ENCODE data around the gene ZEB1.

DNA sequence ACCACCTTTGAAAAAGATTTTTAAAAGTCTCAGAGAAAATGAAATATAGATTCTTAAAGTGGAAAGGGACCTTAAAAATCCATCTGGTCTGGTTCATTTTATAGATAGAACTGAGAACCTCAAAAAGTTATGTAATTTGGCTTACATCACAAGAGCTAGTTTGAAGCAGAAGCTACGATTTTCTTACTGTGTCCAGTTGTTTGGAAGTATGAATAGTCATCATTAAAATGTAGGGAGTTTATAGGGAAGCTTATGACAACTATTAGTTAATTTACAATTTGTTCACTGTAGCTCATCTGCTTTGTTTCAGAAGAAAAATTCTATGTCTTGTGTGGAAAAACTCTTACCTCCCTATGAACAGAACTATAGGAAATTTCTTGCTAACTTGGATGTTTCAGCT, 26.9 kb downstream of the ZEB1 start:
- TF ChIP-seq TAF1 (IDR thresholded peaks at IDR 0.05; ENCODE audit: low read depth) (no peak), FOXM1 (IDR thresholded peaks at IDR 0.05; ENCODE audit: borderline replicate concordance, low read depth) (no peak), REST (IDR thresholded peaks at IDR 0.05; ENCODE audit: low read depth) (no peak), TEAD4 (IDR thresholded peaks at IDR 0.05) (no peak), CEBPB (IDR thresholded peaks at IDR 0.05) (no peak), CREB1 (IDR thresholded peaks at IDR 0.05; ENCODE audit: low read depth) (no peak), RAD21 (IDR thresholded peaks at IDR 0.05; ENCODE audit: low read depth) (no peak), USF1 (IDR thresholded peaks at IDR 0.05) (no peak), ZBTB7A (IDR thresholded peaks at IDR 0.05; ENCODE audit: low read depth) (no peak), EP300 (IDR thresholded peaks at IDR 0.05; ENCODE audit: borderline replicate concordance) (no peak), EGR1 (IDR thresholded peaks at IDR 0.05) (no peak)
- TF ChIP-seq, protein P1, sequence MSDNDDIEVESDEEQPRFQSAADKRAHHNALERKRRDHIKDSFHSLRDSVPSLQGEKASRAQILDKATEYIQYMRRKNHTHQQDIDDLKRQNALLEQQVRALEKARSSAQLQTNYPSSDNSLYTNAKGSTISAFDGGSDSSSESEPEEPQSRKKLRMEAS (IDR thresholded peaks at IDR 0.05): no peak
